Mesenchymal stem cell (in vitro differentiated cells and primary cell): ENCODE data around the gene CRLF1.
A peak's percentile ranks its signal among the peaks of the same experiment; 100 is the strongest.

Source experiments
- DNase-seq: peaks from one replicate; pipeline ENCODE4 v3.0.0-alpha.2; 2013
- H2AFZ ChIP-seq: one replicate; pipeline ENCODE4 v1.6.1; 2013; ENCODE audit warnings: low read depth, mild to moderate bottlenecking, control low read depth, inconsistent platforms, low read length, moderate library complexity
- H2AK5ac ChIP-seq: 2 replicates; pipeline ENCODE4 v1.6.1; 2013; ENCODE audit warnings: low read length, moderate library complexity, mild to moderate bottlenecking, inconsistent platforms; ENCODE audit not compliant: severe bottlenecking
- H2BK120ac ChIP-seq: one replicate; pipeline ENCODE4 v1.6.1; 2013; ENCODE audit warnings: low read depth, mild to moderate bottlenecking, inconsistent platforms, low read length, moderate library complexity
- H2BK12ac ChIP-seq, 2 experiments: one replicate each; pipeline ENCODE4 v1.6.1; 2013; ENCODE audit warnings: inconsistent platforms in 2 of 2, low read length in 2 of 2, mild to moderate bottlenecking in 2 of 2, moderate library complexity in 2 of 2, control low read depth in 1 of 2
- H2BK15ac ChIP-seq: one replicate; pipeline ENCODE4 v1.6.1; 2013; ENCODE audit warnings: mild to moderate bottlenecking, low read depth, inconsistent platforms; ENCODE audit not compliant: poor library complexity, severe bottlenecking
- H2BK5ac ChIP-seq: 2 replicates; pipeline ENCODE4 v1.6.1; 2013; ENCODE audit warnings: low read depth, mild to moderate bottlenecking, low read length, control low read depth, inconsistent platforms; ENCODE audit not compliant: poor library complexity, severe bottlenecking
- H3K14ac ChIP-seq, 2 experiments: one replicate each; pipeline ENCODE4 v1.6.1; 2013; ENCODE audit warnings: inconsistent platforms in 2 of 2, low read length in 2 of 2, control low read depth in 1 of 2, mild to moderate bottlenecking in 1 of 2, moderate library complexity in 1 of 2
- H3K18ac ChIP-seq, 2 experiments: one replicate each; pipeline ENCODE4 v1.6.1; 2013; ENCODE audit warnings: inconsistent platforms in 2 of 2, low read length in 2 of 2, control low read depth in 1 of 2, low read depth in 1 of 2, mild to moderate bottlenecking in 1 of 2
- H3K23ac ChIP-seq, 2 experiments: one replicate each; pipeline ENCODE4 v1.6.1; 2013; ENCODE audit warnings: inconsistent platforms in 2 of 2, low read length in 2 of 2, mild to moderate bottlenecking in 2 of 2, moderate library complexity in 2 of 2, control low read depth in 1 of 2
- H3K27ac ChIP-seq: 2 replicates; pipeline ENCODE4 v1.5.1; 2013; ENCODE audit warnings: mild to moderate bottlenecking, moderate library complexity, low read length, control low read depth, inconsistent platforms; ENCODE audit not compliant: poor library complexity, severe bottlenecking
- H3K27me3 ChIP-seq, 2 experiments: 2 replicates each; pipeline versions ENCODE4 v1.6.1 to v1.7.0; 2013; ENCODE audit warnings: low read length in 2 of 2, mild to moderate bottlenecking in 2 of 2, moderate library complexity in 2 of 2, control low read depth in 1 of 2, inconsistent platforms in 1 of 2; ENCODE audit not compliant: control insufficient read depth in 1 of 2, insufficient read depth in 1 of 2
- H3K36me3 ChIP-seq, 2 experiments: 2 replicates each; pipeline versions ENCODE4 v1.6.1 to v1.7.0; 2013; ENCODE audit warnings: low read length in 2 of 2, control low read depth in 1 of 2, inconsistent platforms in 1 of 2, low read depth in 1 of 2, mild to moderate bottlenecking in 1 of 2; ENCODE audit not compliant: insufficient read depth in 2 of 2, control insufficient read depth in 1 of 2
- H3K4ac ChIP-seq, 2 experiments: one replicate each; pipeline ENCODE4 v1.6.1; 2013; ENCODE audit warnings: inconsistent platforms in 2 of 2, low read length in 2 of 2, mild to moderate bottlenecking in 2 of 2, moderate library complexity in 2 of 2, control low read depth in 1 of 2, low read depth in 1 of 2
- H3K4me1 ChIP-seq: 2 replicates; pipeline ENCODE4 v1.6.1; 2013; ENCODE audit warnings: low read depth, low read length, control low read depth; ENCODE audit not compliant: control insufficient read depth, insufficient read depth
- H3K4me2 ChIP-seq: 2 replicates; pipeline ENCODE4 v1.6.1; 2013; ENCODE audit warnings: low read length, mild to moderate bottlenecking, inconsistent platforms; ENCODE audit not compliant: poor library complexity, severe bottlenecking
- H3K4me3 ChIP-seq, 2 experiments: 2 replicates each; pipeline versions ENCODE4 v1.5.1 to v1.7.0; 2013; ENCODE audit warnings: low read length in 2 of 2, mild to moderate bottlenecking in 2 of 2, control low read depth in 1 of 2, low read depth in 1 of 2; ENCODE audit not compliant: insufficient read depth in 1 of 2
- H3K79me1 ChIP-seq: replicated peaks from 2 replicates; pipeline ENCODE4 v1.6.1; 2013; ENCODE audit warnings: mild to moderate bottlenecking, control low read depth, low read length, inconsistent platforms; ENCODE audit not compliant: poor library complexity, severe bottlenecking
- H3K9ac ChIP-seq: 2 replicates; pipeline ENCODE4 v1.7.0; 2013; ENCODE audit warnings: mild to moderate bottlenecking, low read length, moderate library complexity
- H3K9me3 ChIP-seq: 2 replicates; pipeline ENCODE4 v1.7.0; 2013; ENCODE audit warnings: mild to moderate bottlenecking, low read length; ENCODE audit not compliant: control insufficient read depth
- H4K8ac ChIP-seq: one replicate; pipeline ENCODE4 v1.6.1; 2013; ENCODE audit warnings: inconsistent platforms, mild to moderate bottlenecking, low read length, moderate library complexity
- H4K91ac ChIP-seq: one replicate; pipeline ENCODE4 v1.6.1; 2013; ENCODE audit warnings: mild to moderate bottlenecking, low read length, inconsistent platforms
- WGBS: methylation state at CpG from one replicate; pipeline ENCODE4 v1.1.7; 2013; ENCODE audit warnings: mixed read lengths; 5-methylcytosine and 5-hydroxymethylcytosine counted together

The CRLF1 gene

GRCh38 chr19:18608805-18609716, 2.5 kb upstream of the CRLF1 start:
- no peak overlapping the region for H3K14ac ChIP-seq
- no peak overlapping the region for H4K91ac ChIP-seq
- H2BK12ac ChIP-seq, result no peak overlapping the region
- H3K79me1 ChIP-seq, result no peaks in the 10 kb centered on the region
- no peak overlapping the region for H3K23ac ChIP-seq
- no peak overlapping the region for H3K4me3 ChIP-seq
- no peak for DNase-seq
- H2AFZ ChIP-seq, result no peak overlapping the region
- H3K4ac ChIP-seq, result no peak overlapping the region
- H3K18ac ChIP-seq, result no peak overlapping the region
- H2BK5ac ChIP-seq, result no peak overlapping the region
- peak overlapping the region; percentile 13 for H2BK15ac ChIP-seq
- H3K36me3 ChIP-seq, result no peaks in the 10 kb centered on the region
- peaks cover 52% of the 10 kb centered on the region for H3K4me1 ChIP-seq
- H2AK5ac ChIP-seq, result no peak overlapping the region
- WGBS, result 32% methylated on average over 9 of the region's 9 CpGs
- no peak overlapping the region for H3K4me2 ChIP-seq
- H2BK120ac ChIP-seq, result no peak overlapping the region
- H3K9ac ChIP-seq, result no peak overlapping the region
- no peak overlapping the region for H4K8ac ChIP-seq
- peaks cover 72 to 84% of the 10 kb centered on the region in 2 experiments for H3K27me3 ChIP-seq
- H3K9me3 ChIP-seq, result no peaks in the 10 kb centered on the region
- H3K27ac ChIP-seq, result no peak overlapping the region

- H2BK5ac ChIP-seq, result no peak overlapping the region
- no peak overlapping the region for H2AK5ac ChIP-seq
- no peak overlapping the region for H3K9ac ChIP-seq
- DNase-seq, result no peak
- no peak overlapping the region for H4K8ac ChIP-seq
- no peaks in the 10 kb centered on the region for H3K9me3 ChIP-seq
- no peak overlapping the region for H3K4me2 ChIP-seq
- no peak overlapping the region for H4K91ac ChIP-seq
- H3K23ac ChIP-seq, result no peak overlapping the region
- no peak overlapping the region for H3K4me3 ChIP-seq
- H2AFZ ChIP-seq, result no peak overlapping the region
- no peak overlapping the region for H3K14ac ChIP-seq
- H3K36me3 ChIP-seq, result no peaks in the 10 kb centered on the region
- H2BK15ac ChIP-seq, result no peak overlapping the region
- H3K4ac ChIP-seq, result no peak overlapping the region
- no peak overlapping the region for H3K27ac ChIP-seq
- H2BK12ac ChIP-seq, result no peak overlapping the region
- no peaks in the 10 kb centered on the region for H3K79me1 ChIP-seq
- H2BK120ac ChIP-seq, result no peak overlapping the region
- H3K4me1 ChIP-seq, result peaks cover 53% of the 10 kb centered on the region
- H3K27me3 ChIP-seq, result peaks cover 67 to 83% of the 10 kb centered on the region in 2 experiments
- H3K18ac ChIP-seq, result no peak overlapping the region
- 21% methylated on average over 5 of the region's 5 CpGs for WGBS
Measured at GRCh38 chr19:18608102-18608804, 1.7 kb upstream of the CRLF1 start.

- no peak overlapping the region for H4K91ac ChIP-seq
- no peak overlapping the region for H2BK12ac ChIP-seq
- peaks cover 45% of the 10 kb centered on the region for H3K4me1 ChIP-seq
- no peak overlapping the region for H3K4me2 ChIP-seq
- no peak overlapping the region for H3K23ac ChIP-seq
- H2BK15ac ChIP-seq, result peak overlapping the region; percentile 76
- no peak overlapping the region for H2AFZ ChIP-seq
- no peak overlapping the region for H3K18ac ChIP-seq
- no peak overlapping the region for H3K27ac ChIP-seq
- H3K9ac ChIP-seq, result peak overlapping the region; percentile 26
- H3K79me1 ChIP-seq, result no peaks in the 10 kb centered on the region
- no peak overlapping the region for H3K14ac ChIP-seq
- peaks cover 62 to 85% of the 10 kb centered on the region in 2 experiments for H3K27me3 ChIP-seq
- peak overlapping the region; percentile 15 to 65 for H3K4me3 ChIP-seq
- no peak overlapping the region for H2AK5ac ChIP-seq
- no peak overlapping the region for H2BK5ac ChIP-seq
- H3K9me3 ChIP-seq, result no peaks in the 10 kb centered on the region
- no peak overlapping the region for H3K4ac ChIP-seq
- DNase-seq, result no peak
- 4% methylated on average over 56 of the region's 68 CpGs for WGBS
- no peaks in the 10 kb centered on the region for H3K36me3 ChIP-seq
- no peak overlapping the region for H4K8ac ChIP-seq
- H2BK120ac ChIP-seq, result no peak overlapping the region
Measured at GRCh38 chr19:18607226-18608101, 865 bp upstream of the CRLF1 start.
